MM.1S (cell line): ENCODE results near the gene NDRG4.

ENCODE experiments used
- DNase-seq: peaks from one replicate; pipeline ENCODE4 v3.0.0-alpha.2; 2015
- H2AFZ ChIP-seq: fragments of 300-600 bp; sonication (generic); 2 replicates; pipeline ENCODE4 v1.6.0; 2016; ENCODE audit warnings: antibody characterized with exemption, low read length
- H3F3A ChIP-seq: fragments of 300-600 bp; sonication (generic); 2 replicates; pipeline ENCODE4 v1.6.1; 2016; ENCODE audit warnings: mild to moderate bottlenecking, antibody characterized with exemption, low read length, moderate library complexity, mixed read lengths; ENCODE audit not compliant: insufficient read depth
- H3K27ac ChIP-seq: fragments of 300-600 bp; sonication (generic); 2 replicates; pipeline ENCODE4 v1.5.1; 2016; ENCODE audit warnings: mild to moderate bottlenecking, low read length
- H3K27me3 ChIP-seq: fragments of 300-600 bp; sonication (generic); replicated peaks from 2 replicates; pipeline ENCODE4 v1.6.0; 2016; ENCODE audit warnings: low read length; ENCODE audit not compliant: insufficient read depth
- H3K36me3 ChIP-seq: fragments of 300-600 bp; sonication (generic); replicated peaks from 2 replicates; pipeline ENCODE4 v1.6.1; 2016; ENCODE audit warnings: mild to moderate bottlenecking, low read length, mixed read lengths; ENCODE audit not compliant: insufficient read depth
- H3K4me1 ChIP-seq: fragments of 300-600 bp; sonication (generic); 2 replicates; pipeline ENCODE4 v1.6.1; 2016; ENCODE audit warnings: low read length, mixed read lengths
- H3K4me2 ChIP-seq: fragments of 300-600 bp; sonication (generic); 2 replicates; pipeline ENCODE4 v1.6.0; 2016; ENCODE audit warnings: low read depth, low read length
- H3K4me3 ChIP-seq: fragments of 300-600 bp; sonication (generic); 2 replicates; pipeline ENCODE4 v1.5.1; 2016; ENCODE audit warnings: low read length, mixed read lengths
- H3K79me2 ChIP-seq: fragments of 300-600 bp; sonication (generic); 2 replicates; pipeline ENCODE4 v1.6.1; 2016; ENCODE audit warnings: mixed run types, low read length, mixed read lengths
- H3K9ac ChIP-seq: fragments of 300-600 bp; sonication (generic); 2 replicates; pipeline ENCODE4 v1.6.1; 2016; ENCODE audit warnings: low read length, mixed read lengths
- H3K9me2 ChIP-seq: fragments of 300-600 bp; sonication (generic); replicated peaks from 2 replicates; pipeline ENCODE4 v1.6.1; 2016; ENCODE audit warnings: mild to moderate bottlenecking, low read length, mixed read lengths; ENCODE audit not compliant: insufficient read depth
- H3K9me3 ChIP-seq: fragments of 300-600 bp; sonication (generic); replicated peaks from 2 replicates; pipeline ENCODE4 v1.6.1; 2016; ENCODE audit warnings: mild to moderate bottlenecking, low read length, mixed read lengths; ENCODE audit not compliant: insufficient read depth
- H4K20me1 ChIP-seq: fragments of 300-600 bp; sonication (generic); 2 replicates; pipeline ENCODE4 v1.6.1; 2016; ENCODE audit warnings: mild to moderate bottlenecking, low read length, moderate library complexity, mixed read lengths; ENCODE audit not compliant: insufficient read depth
- EZH2 ChIP-seq: fragments of 300-600 bp; sonication (generic); optimal IDR thresholded peaks from 2 replicates; pipeline ENCODE3; 2017; ENCODE audit warnings: low read depth, mild to moderate bottlenecking, antibody characterized with exemption, low read length, mixed read lengths
- EZH2phosphoT487 ChIP-seq: fragments of 300-600 bp; sonication (generic); IDR thresholded peaks from 2 replicates; pipeline ENCODE4 v1.6.1; 2018; ENCODE audit warnings: antibody characterized with exemption, low read length
- TF ChIP-seq, protein P1 (sequence below): fragments of 300-600 bp; sonication (generic); IDR thresholded peaks from 2 replicates; pipeline ENCODE4 v1.5.1; 2016; ENCODE audit warnings: antibody characterized with exemption, low read length, mixed read lengths

Gene NDRG4

DNA sequence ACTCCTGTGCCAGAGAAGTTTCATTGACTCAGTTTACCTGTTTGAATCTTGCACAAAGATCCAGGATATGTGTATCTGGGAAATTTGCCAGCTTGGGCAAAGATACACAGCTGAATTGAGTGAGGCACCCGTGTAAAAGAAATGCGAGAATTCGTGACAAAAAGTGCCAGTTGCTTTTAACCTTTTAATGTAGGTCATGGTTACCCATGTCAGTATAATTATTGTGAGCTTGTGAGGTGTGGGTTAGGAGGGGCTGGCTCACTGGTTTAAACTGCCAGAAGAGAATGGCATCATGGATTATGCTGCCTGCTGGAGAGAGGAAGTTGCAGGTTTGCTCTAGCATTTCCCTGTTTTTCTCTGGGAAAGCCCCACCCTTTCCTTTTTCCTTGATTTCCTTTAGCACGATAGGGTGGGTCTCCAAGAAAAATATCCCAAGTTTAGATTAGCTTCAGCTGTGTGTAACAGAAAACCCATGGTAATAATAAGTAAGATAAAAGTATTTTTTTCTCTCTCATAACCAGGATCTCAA lies 24.8 kb upstream of the NDRG4 start:
- no peak for TF ChIP-seq EZH2
- no peak for TF ChIP-seq EZH2phosphoT487
- Histone ChIP-seq H3K9me3 (no peaks in the 10 kb centered on the region), H3K9ac (no peak overlapping the region), H3K9me2 (no peaks in the 10 kb centered on the region), H3F3A (no peaks in the 10 kb centered on the region), H3K27me3 (no peaks in the 10 kb centered on the region), H3K4me3 (no peak overlapping the region), H3K4me2 (no peak overlapping the region), H2AFZ (no peak overlapping the region), H3K79me2 (no peaks in the 10 kb centered on the region), H4K20me1 (no peaks in the 10 kb centered on the region), H3K36me3 (no peaks in the 10 kb centered on the region), H3K4me1 (no peaks in the 10 kb centered on the region), H3K27ac (no peak overlapping the region)
- DNase-seq = no peak

DNA sequence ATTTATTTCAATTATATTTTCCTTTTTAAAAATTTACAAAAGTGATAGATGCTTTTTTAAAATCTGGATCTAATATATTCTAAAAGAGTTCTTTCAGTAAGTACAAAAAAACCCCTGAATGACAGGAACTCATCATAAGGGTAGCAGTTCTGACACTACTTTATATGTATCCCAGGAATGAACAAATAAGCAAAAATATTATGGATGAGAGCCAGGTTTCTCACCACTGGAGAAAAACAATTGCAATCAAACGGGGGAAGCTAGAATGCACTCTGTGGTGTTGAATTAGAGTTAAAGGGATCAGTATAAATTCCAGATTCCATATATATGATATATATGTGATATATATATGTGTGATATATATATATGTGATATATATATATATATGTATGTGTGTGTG lies 23.2 kb upstream of the NDRG4 start:
- Histone ChIP-seq H3K27me3 (no peaks in the 10 kb centered on the region), H3K36me3 (no peaks in the 10 kb centered on the region), H4K20me1 (no peaks in the 10 kb centered on the region), H2AFZ (no peak overlapping the region), H3K4me1 (no peaks in the 10 kb centered on the region), H3K4me2 (no peak overlapping the region), H3K9me2 (no peaks in the 10 kb centered on the region), H3F3A (no peaks in the 10 kb centered on the region), H3K79me2 (no peaks in the 10 kb centered on the region), H3K9me3 (no peaks in the 10 kb centered on the region), H3K27ac (no peak overlapping the region), H3K9ac (no peak overlapping the region), H3K4me3 (no peak overlapping the region)
- DNase-seq = no peak
- TF ChIP-seq EZH2 (no peak), EZH2phosphoT487 (no peak)
- TF ChIP-seq, protein P1, sequence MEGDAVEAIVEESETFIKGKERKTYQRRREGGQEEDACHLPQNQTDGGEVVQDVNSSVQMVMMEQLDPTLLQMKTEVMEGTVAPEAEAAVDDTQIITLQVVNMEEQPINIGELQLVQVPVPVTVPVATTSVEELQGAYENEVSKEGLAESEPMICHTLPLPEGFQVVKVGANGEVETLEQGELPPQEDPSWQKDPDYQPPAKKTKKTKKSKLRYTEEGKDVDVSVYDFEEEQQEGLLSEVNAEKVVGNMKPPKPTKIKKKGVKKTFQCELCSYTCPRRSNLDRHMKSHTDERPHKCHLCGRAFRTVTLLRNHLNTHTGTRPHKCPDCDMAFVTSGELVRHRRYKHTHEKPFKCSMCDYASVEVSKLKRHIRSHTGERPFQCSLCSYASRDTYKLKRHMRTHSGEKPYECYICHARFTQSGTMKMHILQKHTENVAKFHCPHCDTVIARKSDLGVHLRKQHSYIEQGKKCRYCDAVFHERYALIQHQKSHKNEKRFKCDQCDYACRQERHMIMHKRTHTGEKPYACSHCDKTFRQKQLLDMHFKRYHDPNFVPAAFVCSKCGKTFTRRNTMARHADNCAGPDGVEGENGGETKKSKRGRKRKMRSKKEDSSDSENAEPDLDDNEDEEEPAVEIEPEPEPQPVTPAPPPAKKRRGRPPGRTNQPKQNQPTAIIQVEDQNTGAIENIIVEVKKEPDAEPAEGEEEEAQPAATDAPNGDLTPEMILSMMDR = no peak

DNA sequence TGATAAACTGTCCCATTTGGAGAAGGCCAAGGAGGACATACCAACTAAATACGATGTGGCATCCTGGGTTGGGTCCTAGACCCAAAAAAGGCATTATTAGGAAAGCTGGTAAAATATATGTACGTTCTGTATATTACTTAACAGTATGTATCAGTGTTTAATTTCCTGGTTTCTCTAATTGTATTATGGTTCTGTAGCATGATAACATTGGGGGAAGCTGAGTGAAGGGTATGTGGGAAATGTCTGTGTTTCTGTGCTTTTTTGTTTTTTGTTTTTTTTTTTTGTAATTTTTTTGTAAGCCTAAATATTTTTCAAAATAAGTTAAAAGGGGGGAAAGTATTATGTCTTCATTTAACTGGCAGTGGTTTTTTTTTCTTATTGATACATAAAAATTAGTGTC lies 21.5 kb upstream of the NDRG4 start:
- no peaks in the 10 kb centered on the region for H3K79me2 ChIP-seq
- H3K27me3 ChIP-seq = no peaks in the 10 kb centered on the region
- DNase-seq = no peak
- H3K36me3 ChIP-seq = no peaks in the 10 kb centered on the region
- no peaks in the 10 kb centered on the region for H4K20me1 ChIP-seq
- no peak overlapping the region for H3K9ac ChIP-seq
- H3K4me2 ChIP-seq = no peak overlapping the region
- no peaks in the 10 kb centered on the region for H3F3A ChIP-seq
- H2AFZ ChIP-seq = no peak overlapping the region
- H3K4me3 ChIP-seq = no peak overlapping the region
- no peak overlapping the region for H3K27ac ChIP-seq
- H3K4me1 ChIP-seq = no peaks in the 10 kb centered on the region
- no peaks in the 10 kb centered on the region for H3K9me2 ChIP-seq
- H3K9me3 ChIP-seq = no peaks in the 10 kb centered on the region
- TF ChIP-seq, protein P1 = no peak
- TF ChIP-seq EZH2phosphoT487 (no peak), EZH2 (no peak)

DNA sequence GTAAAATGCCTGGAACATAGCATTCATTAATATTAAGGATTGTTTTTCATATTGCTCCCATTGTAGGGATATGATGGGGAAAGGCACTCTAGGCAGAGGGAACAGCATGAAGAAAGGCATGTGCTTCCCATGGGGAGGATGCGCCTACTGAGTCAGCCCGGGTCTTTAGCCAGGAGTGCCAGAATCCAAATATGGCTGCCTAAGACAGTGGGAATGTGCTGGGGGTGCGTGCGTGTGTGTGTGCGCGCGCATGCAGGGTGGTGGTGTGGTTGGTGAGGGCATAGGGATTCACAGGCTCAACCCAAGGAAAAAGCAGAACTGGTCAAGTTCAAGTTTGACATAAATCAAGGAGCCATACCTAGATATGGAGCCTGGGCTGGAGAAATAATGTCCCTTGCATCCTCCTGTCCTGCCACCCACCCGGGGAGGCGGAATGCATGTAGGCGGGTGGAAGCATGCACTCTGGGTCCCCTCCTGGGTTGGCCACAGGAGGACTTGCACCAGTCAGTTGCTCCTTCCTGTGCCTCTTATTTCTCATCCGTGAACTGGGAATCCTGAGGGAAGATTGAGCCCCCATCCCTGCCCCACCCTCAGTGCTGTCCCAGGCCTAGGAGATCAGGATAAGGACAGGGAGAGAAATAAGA lies 18.6 kb upstream of the NDRG4 start:
- TF ChIP-seq EZH2phosphoT487 = no peak
- TF ChIP-seq, protein P1 = no peak
- TF ChIP-seq EZH2 = no peak
- Histone ChIP-seq H3K4me2 (no peak overlapping the region), H3K36me3 (no peaks in the 10 kb centered on the region), H3K9me2 (no peaks in the 10 kb centered on the region), H3K9me3 (no peaks in the 10 kb centered on the region), H3K4me3 (no peak overlapping the region), H3K27me3 (no peaks in the 10 kb centered on the region), H4K20me1 (no peaks in the 10 kb centered on the region), H2AFZ (no peak overlapping the region), H3F3A (no peaks in the 10 kb centered on the region), H3K4me1 (no peaks in the 10 kb centered on the region), H3K9ac (no peak overlapping the region), H3K79me2 (no peaks in the 10 kb centered on the region), H3K27ac (no peak overlapping the region)
- DNase-seq = no peak
